Panc1 (cell line): ENCODE results near the gene B3GALNT2. TPM values are rescaled to one million over a fixed set of nuclear protein-coding genes. Genes with fewer than 3 reads are reported as not detected.

ENCODE experiments used
- ATAC-seq: fragments of 200-7000 bp; cut with Tn5 transposase; 2 replicates; pipeline ENCODE4 v1.9.1; 2020; ENCODE audit warnings: mild to moderate bottlenecking, moderate library complexity
- BruUV-seq: library from RNA; stranded (reverse); fragments of 400-500 nt; replicated peaks from 2 replicates; lab custom pipeline; 2021; lab: Mats Ljungman, UMichigan
- CTCF ChIA-PET: fragments of 300-600 bp; sonication (Branson Sonifier 250); formaldehyde crosslinking; loops from one replicate; lab custom pipeline; 2022; ENCODE audit warnings: antibody characterized with exemption; lab: Charles Lee
- POLR2A ChIA-PET: fragments of 300-600 bp; sonication (Branson Sonifier 250); formaldehyde crosslinking; loops from one replicate; lab custom pipeline; 2022; ENCODE audit warnings: antibody characterized with exemption; lab: Charles Lee
- DNase-seq: peaks from one replicate; pipeline ENCODE4 v3.0.0-alpha.2; 2010; ENCODE audit warnings: low read depth, low spot score
- H3K27ac ChIP-seq: 2 replicates; pipeline ENCODE4 v1.5.1; 2011; ENCODE audit warnings: mild to moderate bottlenecking, low read length, inconsistent platforms
- H3K27me3 ChIP-seq: fragments of 200-500 bp; sonication (Bioruptor generic); 2 replicates; pipeline ENCODE4 v1.6.0; 2014; ENCODE audit warnings: low read length, inconsistent platforms; ENCODE audit not compliant: control insufficient read depth, insufficient read depth
- H3K36me3 ChIP-seq: fragments of 200-500 bp; sonication (Bioruptor generic); 2 replicates; pipeline ENCODE4 v1.5.1; 2014; ENCODE audit warnings: inconsistent platforms, mild to moderate bottlenecking, low read length, moderate library complexity; ENCODE audit not compliant: control insufficient read depth, insufficient read depth
- H3K4me1 ChIP-seq: 2 replicates; pipeline ENCODE4 v1.5.1; 2011; ENCODE audit warnings: inconsistent platforms, mild to moderate bottlenecking, low read length, moderate library complexity; ENCODE audit not compliant: control insufficient read depth, insufficient read depth
- H3K4me3 ChIP-seq, 2 experiments: 2 replicates each; pipeline ENCODE4 v1.5.1; 2011 to 2012; ENCODE audit warnings: low read depth in 2 of 2, low read length in 2 of 2, mild to moderate bottlenecking in 2 of 2, inconsistent platforms in 1 of 2, moderate library complexity in 1 of 2
- H3K9me3 ChIP-seq: fragments of 200-500 bp; sonication (Bioruptor generic); 2 replicates; pipeline ENCODE4 v1.5.1; 2014; ENCODE audit warnings: low read depth, mild to moderate bottlenecking, inconsistent platforms, low read length, moderate library complexity; ENCODE audit not compliant: control insufficient read depth, insufficient read depth
- POLR2AphosphoS5 ChIP-seq: IDR thresholded peaks from 2 replicates; pipeline ENCODE4 v1.6.1; 2012; ENCODE audit warnings: mild to moderate bottlenecking, low read depth, low read length, moderate library complexity
- SIN3A ChIP-seq: IDR thresholded peaks from 2 replicates; pipeline ENCODE4 v1.6.1; 2012; ENCODE audit warnings: low read depth, mild to moderate bottlenecking, low read length, moderate library complexity, borderline replicate concordance; ENCODE audit not compliant: insufficient read depth
- TCF7L2 ChIP-seq: IDR thresholded peaks from 2 replicates; pipeline ENCODE4 v1.6.1; 2011; ENCODE audit warnings: mild to moderate bottlenecking, low read depth, low read length, inconsistent platforms
- in situ Hi-C: cut with HindIII; loops from 2 replicates; pipeline ENCODE4 v1.10.0; 2016; ENCODE audit warnings: low sequenced_read_pairs, low pct_unique_long_range_greater_than_20kb
- intact Hi-C: fragments of 100-400 bp; cut with micrococcal nuclease; formaldehyde crosslinking; loops from one replicate; pipeline ENCODE4 v1.10.0; 2022; ENCODE audit not compliant: unreplicated experiment
- total RNA-seq: library from RNA; stranded (reverse); gene quantifications from one replicate; pipeline ENCODE4 v1.2.1, GENCODE V29; 2021; ENCODE audit not compliant: unreplicated experiment
- TF ChIP-seq, protein P1 (sequence below), 2 experiments: IDR thresholded peaks; 2 replicates each; pipeline ENCODE4 v1.6.1; 2011 to 2012; ENCODE audit warnings: low read depth in 2 of 2, control low read depth in 1 of 2, low read length in 1 of 2, mild to moderate bottlenecking in 1 of 2, moderate library complexity in 1 of 2; ENCODE audit not compliant: insufficient read depth in 1 of 2
- TF ChIP-seq, protein P2 (sequence below): fragments of 450-650 bp; IDR thresholded peaks from 2 replicates; pipeline ENCODE4 v1.5.1; 2017; ENCODE audit warnings: mild to moderate bottlenecking

Gene B3GALNT2
- total RNA-seq, 1 experiment from 2014 or later: 40.7 TPM

DNA sequence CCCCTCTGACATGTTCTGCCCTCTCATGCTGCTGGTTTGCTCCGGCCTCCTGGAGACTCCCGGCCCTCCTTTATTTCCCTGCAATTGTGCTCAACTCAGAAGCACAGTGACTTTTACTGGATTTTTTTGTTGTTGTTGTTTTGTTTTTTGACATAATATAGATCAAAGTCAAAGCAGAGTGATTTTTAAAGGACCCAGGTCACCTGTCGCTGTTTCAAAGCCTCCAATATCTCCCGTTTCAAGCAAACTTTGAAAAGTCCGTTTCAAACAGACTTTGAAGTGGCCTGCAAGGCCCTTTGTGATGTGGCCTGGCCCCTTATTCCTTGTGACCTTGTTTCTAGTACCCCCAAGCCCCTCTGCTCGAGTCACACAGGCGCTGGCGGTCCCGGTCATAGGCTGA, 78.9 kb downstream of the B3GALNT2 start:
- intact Hi-C loops: no loop called here
- Histone ChIP-seq H3K9me3 (no peaks in the 10 kb centered on the region), H3K4me1 (peaks cover 3% of the 10 kb centered on the region; the same call in 1 of the 2 replicates), H3K27me3 (no peaks in the 10 kb centered on the region), H3K4me3 (no peak overlapping the region), H3K36me3 (no peaks in the 10 kb centered on the region), H3K27ac (no peak overlapping the region)
- ATAC-seq: no peak
- ChIA-PET POLR2A (no interaction called here), CTCF (interaction anchor here (0.5 kb wide), 1 partner anchor 35 kb away, joined by 6 read pairs; no protein-coding TSS in a partner anchor)
- DNase-seq: no peak
- TF ChIP-seq, protein P1, sequence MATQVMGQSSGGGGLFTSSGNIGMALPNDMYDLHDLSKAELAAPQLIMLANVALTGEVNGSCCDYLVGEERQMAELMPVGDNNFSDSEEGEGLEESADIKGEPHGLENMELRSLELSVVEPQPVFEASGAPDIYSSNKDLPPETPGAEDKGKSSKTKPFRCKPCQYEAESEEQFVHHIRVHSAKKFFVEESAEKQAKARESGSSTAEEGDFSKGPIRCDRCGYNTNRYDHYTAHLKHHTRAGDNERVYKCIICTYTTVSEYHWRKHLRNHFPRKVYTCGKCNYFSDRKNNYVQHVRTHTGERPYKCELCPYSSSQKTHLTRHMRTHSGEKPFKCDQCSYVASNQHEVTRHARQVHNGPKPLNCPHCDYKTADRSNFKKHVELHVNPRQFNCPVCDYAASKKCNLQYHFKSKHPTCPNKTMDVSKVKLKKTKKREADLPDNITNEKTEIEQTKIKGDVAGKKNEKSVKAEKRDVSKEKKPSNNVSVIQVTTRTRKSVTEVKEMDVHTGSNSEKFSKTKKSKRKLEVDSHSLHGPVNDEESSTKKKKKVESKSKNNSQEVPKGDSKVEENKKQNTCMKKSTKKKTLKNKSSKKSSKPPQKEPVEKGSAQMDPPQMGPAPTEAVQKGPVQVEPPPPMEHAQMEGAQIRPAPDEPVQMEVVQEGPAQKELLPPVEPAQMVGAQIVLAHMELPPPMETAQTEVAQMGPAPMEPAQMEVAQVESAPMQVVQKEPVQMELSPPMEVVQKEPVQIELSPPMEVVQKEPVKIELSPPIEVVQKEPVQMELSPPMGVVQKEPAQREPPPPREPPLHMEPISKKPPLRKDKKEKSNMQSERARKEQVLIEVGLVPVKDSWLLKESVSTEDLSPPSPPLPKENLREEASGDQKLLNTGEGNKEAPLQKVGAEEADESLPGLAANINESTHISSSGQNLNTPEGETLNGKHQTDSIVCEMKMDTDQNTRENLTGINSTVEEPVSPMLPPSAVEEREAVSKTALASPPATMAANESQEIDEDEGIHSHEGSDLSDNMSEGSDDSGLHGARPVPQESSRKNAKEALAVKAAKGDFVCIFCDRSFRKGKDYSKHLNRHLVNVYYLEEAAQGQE (IDR thresholded peaks at IDR 0.05; ENCODE audit: insufficient read depth in 1 of 2, low read depth in 2 of 2, low read length in 1 of 2): no peak
- TF ChIP-seq, protein P2, sequence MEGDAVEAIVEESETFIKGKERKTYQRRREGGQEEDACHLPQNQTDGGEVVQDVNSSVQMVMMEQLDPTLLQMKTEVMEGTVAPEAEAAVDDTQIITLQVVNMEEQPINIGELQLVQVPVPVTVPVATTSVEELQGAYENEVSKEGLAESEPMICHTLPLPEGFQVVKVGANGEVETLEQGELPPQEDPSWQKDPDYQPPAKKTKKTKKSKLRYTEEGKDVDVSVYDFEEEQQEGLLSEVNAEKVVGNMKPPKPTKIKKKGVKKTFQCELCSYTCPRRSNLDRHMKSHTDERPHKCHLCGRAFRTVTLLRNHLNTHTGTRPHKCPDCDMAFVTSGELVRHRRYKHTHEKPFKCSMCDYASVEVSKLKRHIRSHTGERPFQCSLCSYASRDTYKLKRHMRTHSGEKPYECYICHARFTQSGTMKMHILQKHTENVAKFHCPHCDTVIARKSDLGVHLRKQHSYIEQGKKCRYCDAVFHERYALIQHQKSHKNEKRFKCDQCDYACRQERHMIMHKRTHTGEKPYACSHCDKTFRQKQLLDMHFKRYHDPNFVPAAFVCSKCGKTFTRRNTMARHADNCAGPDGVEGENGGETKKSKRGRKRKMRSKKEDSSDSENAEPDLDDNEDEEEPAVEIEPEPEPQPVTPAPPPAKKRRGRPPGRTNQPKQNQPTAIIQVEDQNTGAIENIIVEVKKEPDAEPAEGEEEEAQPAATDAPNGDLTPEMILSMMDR: no peak
- TF ChIP-seq SIN3A (no peak), POLR2AphosphoS5 (no peak), TCF7L2 (no peak)
- in situ Hi-C loops: no loop called here
- BruUV-seq: no TSS peak

DNA sequence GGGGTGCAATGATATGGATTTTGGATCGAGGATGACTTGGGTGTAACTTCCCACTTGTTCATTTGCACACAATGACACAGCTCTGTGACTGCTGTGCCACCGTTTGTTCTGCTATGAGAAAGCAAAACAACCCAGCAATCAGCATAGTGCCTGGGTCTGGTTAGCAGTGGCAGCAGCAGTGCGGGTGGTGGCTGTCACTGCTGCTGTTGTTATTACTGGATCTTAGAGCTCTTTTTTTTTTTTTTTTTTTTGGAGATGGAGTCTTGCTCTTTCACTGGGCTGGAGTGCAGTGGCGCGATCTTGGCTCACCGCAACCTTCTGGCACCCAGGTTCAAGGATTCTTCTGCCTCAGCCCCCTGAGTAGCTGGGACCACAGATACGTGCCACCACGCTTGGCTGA, 80.2 kb downstream of the B3GALNT2 start:
- H3K4me3 ChIP-seq: no peak overlapping the region
- CTCF ChIA-PET: interaction anchor here (0.6 kb wide), 1 partner anchor 315 kb away, joined by 4 read pairs; no protein-coding TSS in a partner anchor
- H3K27ac ChIP-seq: no peak overlapping the region
- H3K36me3 ChIP-seq: no peaks in the 10 kb centered on the region
- ATAC-seq (no peak), DNase-seq (no peak)
- no peaks in the 10 kb centered on the region for H3K9me3 ChIP-seq
- intact Hi-C loops: no loop called here
- BruUV-seq: no TSS peak
- H3K27me3 ChIP-seq: no peaks in the 10 kb centered on the region
- H3K4me1 ChIP-seq: peaks cover 3% of the 10 kb centered on the region; the same call in 1 of the 2 replicates
- POLR2A ChIA-PET: interaction anchor here (0.6 kb wide), 1 partner anchor 184 kb away, joined by 10 read pairs; no protein-coding TSS in a partner anchor
- in situ Hi-C loops: no loop called here
- TF ChIP-seq, protein P1 (IDR thresholded peaks at IDR 0.05; ENCODE audit: insufficient read depth in 1 of 2, low read depth in 2 of 2, low read length in 1 of 2): no peak
- no peak for TF ChIP-seq POLR2AphosphoS5
